IPS-NIHi7 (cell line): ENCODE measurements around the gene BTN1A1.
"Not testable (repeated sequence)": the region's sequence is repeated elsewhere in the genome, so short reads cannot be mapped to it uniquely, and the experiment has no call there.

Experiments
- DNase-seq: peaks from one replicate; pipeline ENCODE4 v3.0.0; 2012; ENCODE audit warnings: mixed read lengths; ENCODE audit errors: extremely low spot score

Gene BTN1A1

GRCh38 chr6:26500102-26500501, at the start of gene BTN1A1:
Gene BTN1A1 (plus strand): TSS chr6:26500303. CDS start chr6:26501287, 984 bp downstream.
- DNase-seq, result peak; percentile 43

GRCh38 chr6:26452631-26453235, 47.4 kb upstream of the BTN1A1 start:
- no peak for DNase-seq

GRCh38 chr6:26454631-26455030, 45.5 kb upstream of the BTN1A1 start:
- DNase-seq, result no peak

GRCh38 chr6:26455357-26455970, 44.6 kb upstream of the BTN1A1 start:
- no peak for DNase-seq

- peak; percentile 56 for DNase-seq
These were observed 42.8 kb upstream of the BTN1A1 start for GRCh38 chr6:26457264-26457805.

GRCh38 chr6:26457806-26458688, 42.1 kb upstream of the BTN1A1 start, which contains the start of gene BTN2A1:
Gene BTN2A1 (plus strand): TSS chr6:26457955. CDS start chr6:26458637, 682 bp downstream.
- DNase-seq, result peak; percentile 93

GRCh38 chr6:26459023-26459810, 40.9 kb upstream of the BTN1A1 start:
- DNase-seq, result no peak

- DNase-seq, result not testable (repeated sequence)
These were observed 38.8 kb upstream of the BTN1A1 start for GRCh38 chr6:26461353-26461752.

GRCh38 chr6:26464014-26464413, 36.1 kb upstream of the BTN1A1 start:
- DNase-seq, result no peak

GRCh38 chr6:26464416-26465131, 35.5 kb upstream of the BTN1A1 start:
- no peak for DNase-seq

- DNase-seq, result no peak
These were observed 34.3 kb upstream of the BTN1A1 start for GRCh38 chr6:26465776-26466175.

- DNase-seq, result no peak
These were observed 31.3 kb upstream of the BTN1A1 start for GRCh38 chr6:26468829-26469228.

GRCh38 chr6:26470643-26471042, 29.5 kb upstream of the BTN1A1 start:
- DNase-seq, result no peak

- no peak for DNase-seq
These were observed 28.1 kb upstream of the BTN1A1 start for GRCh38 chr6:26471970-26472369.

GRCh38 chr6:26472549-26473290, 27.4 kb upstream of the BTN1A1 start:
- DNase-seq, result no peak

GRCh38 chr6:26473429-26473757, 26.7 kb upstream of the BTN1A1 start:
- no peak for DNase-seq

GRCh38 chr6:26473758-26474438, 26.2 kb upstream of the BTN1A1 start:
- peak; percentile 60 for DNase-seq

GRCh38 chr6:26474439-26474881, 25.6 kb upstream of the BTN1A1 start:
- DNase-seq, result no peak
